Left lung (tissue), 10 donors: ENCODE measurements around the gene C6orf89. TPM values are rescaled to one million over a fixed set of nuclear protein-coding genes. Genes with fewer than 3 reads are reported as not detected.

Experiments
- ATAC-seq: fragments of 200-7000 bp; cut with Tn5 transposase; one replicate; pipeline ENCODE4 v1.9.1; 2020; ENCODE audit warnings: moderate library complexity
- DNase-seq, 4 donors: peaks; one replicate each; pipeline ENCODE4 v3.0.0-alpha.2; 2013 to 2020
- H3K27ac ChIP-seq, 2 donors: fragments of 200-600 bp; sonication (generic) in 1 of 2; one replicate each; pipeline versions ENCODE4 v1.5.0 to v1.8.0; 2020 to 2021
- H3K27me3 ChIP-seq, 2 donors: fragments of 200-600 bp; sonication (generic) in 1 of 2; one replicate each; pipeline versions ENCODE4 v1.5.0 to v1.8.0; 2020 to 2021
- H3K36me3 ChIP-seq, 2 donors: fragments of 200-600 bp; sonication (generic) in 1 of 2; one replicate each; pipeline versions ENCODE4 v1.5.0 to v1.8.0; 2020 to 2021
- H3K4me1 ChIP-seq, 2 donors: fragments of 200-600 bp; one replicate each; pipeline ENCODE4 v1.8.0; 2021
- H3K4me3 ChIP-seq, 2 donors: fragments of 200-600 bp; sonication (generic) in 1 of 2; one replicate each; pipeline versions ENCODE4 v1.5.0 to v1.8.0; 2020 to 2021; ENCODE audit warnings: mild to moderate bottlenecking in 1 of 2
- H3K9me3 ChIP-seq, 2 donors: fragments of 200-600 bp; sonication (generic) in 1 of 2; one replicate each; pipeline versions ENCODE4 v1.5.0 to v1.8.0; 2020 to 2021
- CTCF ChIP-seq, 2 donors: fragments of 200-600 bp; sonication (generic) in 1 of 2; IDR thresholded peaks; one replicate each; pipeline versions ENCODE4 v1.5.0 to v1.8.0; 2021; ENCODE audit warnings: antibody characterized with exemption in 2 of 2
- intact Hi-C, 2 donors: fragments of 100-400 bp; cut with DNase I; formaldehyde crosslinking; loops; one replicate each; pipeline versions ENCODE4 v1.11.2 to v1.14.2; 2022
- polyA plus RNA-seq, 6 donors: library from polyadenylated mRNA; unstranded; fragments of 120-200 nt; gene quantifications; one replicate each; pipeline ENCODE4 v1.2.1, GENCODE V29; 2013; ENCODE audit not compliant: insufficient read length in 6 of 6
- total RNA-seq, 2 donors: library from RNA; stranded (reverse); fragmentation: NEBNext Ultra II Directional; extraction: Animal tissue kit (Norgen Biotek cat#: 25700); gene quantifications; one replicate each; pipeline ENCODE4 v1.2.1, GENCODE V29; 2021
- donor health status: DM: no; HTN: yes; CAD: no.
- donor health status: DM: no; HTN: no; CAD: no.

Gene C6orf89
- total and polyA plus RNA-seq, 8 donors: 43.8 to 59.6 (median 48.0) TPM

- intact Hi-C loops: no loop called here
- no peak overlapping the region for H3K4me3 ChIP-seq
- H3K4me1 ChIP-seq: peaks cover 16 to 22% of the 10 kb centered on the region in 2 donors
- DNase-seq: no peak
- H3K36me3 ChIP-seq: no peaks in the 10 kb centered on the region
- no peak for ATAC-seq
- H3K27me3 ChIP-seq: peaks cover 17 to 45% of the 10 kb centered on the region in 2 donors
- no peak for TF ChIP-seq CTCF (IDR thresholded peaks at IDR 0.05)
- no peaks in the 10 kb centered on the region for H3K9me3 ChIP-seq
- H3K27ac ChIP-seq: no peak overlapping the region
Observed at GRCh38 chr6:36837686-36838085, 48.1 kb upstream of the C6orf89 start.

- Histone ChIP-seq H3K27me3 (peaks cover 17 to 45% of the 10 kb centered on the region in 2 donors), H3K4me1 (peaks cover 16 to 22% of the 10 kb centered on the region in 2 donors), H3K27ac (no peak within 1 kb of the TSS), H3K9me3 (no peaks in the 10 kb centered on the region), H3K36me3 (no peaks in the 10 kb centered on the region), H3K4me3 (peak within 1 kb of the TSS; percentile 29 to 36)
- intact Hi-C loops: no loop called here
- DNase-seq (peak in 1 of 4 donors; percentile 52), ATAC-seq (peak; percentile 33)
- no peak for TF ChIP-seq CTCF (IDR thresholded peaks at IDR 0.05)
Observed at GRCh38 chr6:36838896-36839748, 46.6 kb upstream of the C6orf89 start, which contains the start of gene CPNE5. Gene CPNE5, minus strand, starts transcription at chr6:36839444. Its CDS starts 67 bp downstream, at chr6:36839377.

- Histone ChIP-seq H3K4me1 (peaks cover 16 to 22% of the 10 kb centered on the region in 2 donors), H3K9me3 (no peaks in the 10 kb centered on the region), H3K27ac (no peak overlapping the region), H3K27me3 (peaks cover 17 to 45% of the 10 kb centered on the region in 2 donors), H3K36me3 (no peaks in the 10 kb centered on the region), H3K4me3 (peak overlapping the region; percentile 29 to 36)
- DNase-seq: peak in 2 of 4 donors; percentile 47 to 83
- intact Hi-C loops: no loop called here
- no peak for TF ChIP-seq CTCF (IDR thresholded peaks at IDR 0.05)
- ATAC-seq: peak; percentile 75
Observed at GRCh38 chr6:36839749-36840431, 45.9 kb upstream of the C6orf89 start.

GRCh38 chr6:36840432-36841403 is 45.0 kb upstream of the C6orf89 start:
- no peaks in the 10 kb centered on the region for H3K36me3 ChIP-seq
- intact Hi-C loops: no loop called here
- no peaks in the 10 kb centered on the region for H3K9me3 ChIP-seq
- TF ChIP-seq CTCF (IDR thresholded peaks at IDR 0.05): no peak
- ATAC-seq: peak; percentile 42
- H3K4me1 ChIP-seq: peaks cover 16 to 22% of the 10 kb centered on the region in 2 donors
- no peak for DNase-seq
- H3K27ac ChIP-seq: no peak overlapping the region
- H3K27me3 ChIP-seq: peaks cover 17 to 45% of the 10 kb centered on the region in 2 donors
- H3K4me3 ChIP-seq: peak overlapping the region; percentile 29 to 36
